Activated CD4-positive, alpha-beta T cell treated with anti-CD3 and anti-CD28 coated beads, Interleukin-2, amount 50 U/mL, for 1 hour (primary cell): Measurements from ENCODE around the gene CFAP68.
"Not testable (repeated sequence)": the region's sequence is repeated elsewhere in the genome, so short reads cannot be mapped to it uniquely, and the experiment has no call there.

Source experiments
- DNase-seq: peaks from one replicate; pipeline ENCODE4 v3.0.0-alpha.2; 2020

The CFAP68 gene

DNA sequence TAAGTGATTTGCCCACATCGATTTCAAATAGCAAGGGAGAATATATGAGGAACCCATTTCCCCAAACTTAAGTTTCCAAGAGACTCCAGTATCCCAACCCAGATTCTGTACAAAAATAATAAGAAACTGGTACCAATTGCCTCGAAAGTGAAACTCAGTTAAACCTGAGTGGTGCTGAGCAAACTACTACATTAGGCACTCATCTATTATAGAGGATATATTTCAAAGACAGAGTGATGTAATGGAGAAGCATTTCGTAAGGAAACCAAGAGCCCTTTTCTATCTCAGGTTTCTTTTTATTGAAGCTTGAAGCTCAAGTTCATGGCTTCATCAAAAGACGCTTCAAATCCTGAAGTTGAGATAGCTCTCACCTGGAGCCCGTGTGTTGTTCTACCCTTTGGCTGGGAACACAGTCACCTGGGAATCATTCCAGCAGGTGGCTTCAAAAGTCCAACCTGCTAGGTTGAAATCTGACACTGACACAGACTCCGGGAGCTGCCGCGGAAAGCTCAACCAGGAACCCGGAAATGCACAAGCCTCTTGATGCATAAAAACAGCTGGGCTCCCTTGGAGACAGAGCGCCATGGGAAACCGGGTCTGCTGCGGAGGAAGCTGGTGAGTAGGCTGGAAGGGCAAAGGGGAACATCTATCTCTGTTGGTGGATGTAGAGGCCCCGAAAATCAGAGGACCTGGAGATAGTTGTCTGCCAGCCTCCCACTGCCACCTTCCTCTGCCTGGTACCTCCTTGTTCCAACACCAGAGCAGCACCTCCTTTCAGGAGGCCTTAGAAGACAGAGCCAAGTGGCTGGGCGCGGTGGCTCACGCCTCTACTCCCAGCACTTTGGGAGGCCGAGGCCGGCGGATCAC, 39.3 kb downstream of the CFAP68 start, which contains the start of gene C11orf52:
TSS of gene C11orf52 (plus strand) at position 524 of the 867 bp plus-strand sequence. CDS start at position 584, 60 bp downstream.
- DNase-seq: no peak

DNA sequence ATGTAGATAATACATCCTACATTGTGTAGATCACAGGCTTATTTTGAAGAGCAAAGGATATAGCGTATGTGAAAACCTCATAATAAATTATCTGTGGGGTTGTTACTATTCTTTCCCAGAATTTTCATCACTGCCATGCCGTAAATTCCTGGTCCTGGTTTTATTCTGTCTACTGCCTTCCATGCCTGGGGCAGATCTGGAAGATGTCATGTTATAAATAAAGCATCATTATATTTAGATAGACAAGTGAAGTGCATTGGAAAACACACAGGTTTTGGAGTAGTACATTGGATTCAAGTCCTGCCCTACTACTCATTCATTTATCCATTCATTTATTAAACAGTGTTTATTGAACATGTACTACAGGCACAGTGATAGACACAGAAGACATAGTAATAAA, 41.6 kb downstream of the CFAP68 start:
- no peak for DNase-seq

GRCh38 chr11:111921541-111922230, 42.3 kb downstream of the CFAP68 start:
- DNase-seq: no peak

GRCh38 chr11:111922803-111923202, 43.5 kb downstream of the CFAP68 start:
- no peak for DNase-seq

DNA sequence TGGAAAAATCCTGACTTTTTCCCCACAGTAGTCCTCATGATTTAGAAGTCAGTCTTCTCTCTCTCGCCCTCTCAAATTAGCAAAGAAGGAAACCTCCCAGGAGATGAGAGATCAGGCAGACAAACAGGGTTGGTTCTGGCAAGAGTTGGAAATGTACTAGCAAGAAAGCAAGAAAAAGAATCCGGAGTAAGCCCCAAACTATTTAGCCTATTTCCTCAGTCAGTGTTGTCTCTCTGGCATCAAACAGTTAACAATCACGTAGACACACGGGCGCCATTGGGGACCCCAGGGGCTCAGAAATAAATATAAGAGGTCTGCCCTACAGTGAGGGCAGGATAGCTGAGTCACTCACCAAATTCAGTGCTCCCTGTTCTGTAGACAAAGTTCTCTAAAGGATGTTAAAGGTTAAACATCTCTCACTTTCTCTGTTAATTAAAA, 44.0 kb downstream of the CFAP68 start:
- DNase-seq: no peak

DNA sequence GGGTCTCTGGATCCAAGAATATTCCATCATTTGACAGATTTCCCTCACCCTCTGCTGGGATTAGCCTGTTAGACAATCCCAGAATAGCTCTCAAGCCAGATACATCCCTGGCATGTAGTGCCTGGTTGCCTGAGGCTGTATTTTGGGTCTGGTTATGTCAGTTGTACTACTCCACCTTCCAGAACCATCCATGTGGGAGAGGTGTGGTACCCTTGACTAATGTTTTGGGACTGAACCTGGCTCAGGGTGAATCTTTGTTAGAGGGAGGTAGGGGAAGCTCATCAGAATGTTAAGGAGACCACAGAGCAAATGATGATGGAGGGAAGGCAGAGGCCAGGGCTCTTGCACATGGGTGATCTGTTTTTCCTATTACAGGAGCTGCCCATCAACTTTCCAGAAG, 44.6 kb downstream of the CFAP68 start:
- no peak for DNase-seq

GRCh38 chr11:111925953-111926352, 46.6 kb downstream of the CFAP68 start:
- DNase-seq: no peak

GRCh38 chr11:111926505-111927391, 47.4 kb downstream of the CFAP68 start:
- DNase-seq: peak; percentile 92

GRCh38 chr11:111930472-111930871, 51.1 kb downstream of the CFAP68 start:
- DNase-seq: no peak

DNA sequence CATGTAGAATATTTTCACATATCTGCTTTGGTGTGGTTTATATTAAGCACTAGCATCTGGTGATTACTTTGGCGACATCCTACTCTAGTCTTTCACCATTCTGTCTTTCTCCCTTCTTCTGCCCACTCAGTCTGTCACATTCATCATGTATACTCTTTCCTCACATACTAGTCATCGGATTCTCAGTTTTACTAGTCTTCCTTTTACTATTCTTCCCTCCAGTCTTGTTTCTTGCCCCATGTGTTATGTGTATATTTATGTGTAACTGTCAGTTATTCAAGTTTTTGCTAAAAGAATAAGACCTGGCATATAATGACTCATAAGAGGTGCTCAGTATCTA, 53.2 kb downstream of the CFAP68 start:
- no peak for DNase-seq

DNA sequence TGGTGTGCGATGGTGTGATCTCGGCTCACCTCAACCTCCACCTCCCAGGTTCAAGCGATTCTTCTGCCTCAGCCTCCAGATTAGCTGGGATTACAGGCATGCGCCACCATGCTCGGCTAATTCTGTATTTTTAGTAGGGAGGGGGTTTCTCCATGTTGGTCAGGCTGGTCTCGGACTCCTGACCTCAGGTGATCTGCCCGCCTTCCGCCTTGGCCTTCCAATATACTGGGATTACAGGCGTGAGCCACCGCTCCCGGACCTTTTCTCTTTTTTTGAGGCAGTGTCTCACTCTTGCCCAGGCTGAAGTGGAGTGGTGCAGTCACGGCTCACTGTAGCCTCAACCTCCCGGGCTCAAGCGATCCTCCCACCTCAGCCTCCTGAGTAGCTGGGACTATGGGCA, 53.8 kb downstream of the CFAP68 start:
- not testable (repeated sequence) for DNase-seq

DNA sequence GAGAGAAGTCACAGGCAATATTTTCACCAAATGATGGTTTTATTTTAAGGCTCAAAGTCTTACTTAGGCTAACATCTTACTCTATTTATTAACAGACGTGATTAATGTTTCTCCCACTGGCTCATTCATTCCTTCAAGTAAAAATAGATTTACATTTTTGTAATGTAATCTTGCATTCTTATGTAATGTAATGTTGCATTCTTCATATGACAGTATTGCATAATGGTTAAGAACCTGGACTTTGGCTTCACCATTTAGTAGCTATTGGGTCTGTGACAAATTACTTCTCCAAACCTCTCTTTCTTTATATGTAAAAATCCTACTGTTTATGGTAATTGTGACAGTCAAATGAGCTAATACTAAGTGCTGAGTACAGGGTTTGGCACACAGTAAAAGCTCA, 54.5 kb downstream of the CFAP68 start:
- no peak for DNase-seq

DNA sequence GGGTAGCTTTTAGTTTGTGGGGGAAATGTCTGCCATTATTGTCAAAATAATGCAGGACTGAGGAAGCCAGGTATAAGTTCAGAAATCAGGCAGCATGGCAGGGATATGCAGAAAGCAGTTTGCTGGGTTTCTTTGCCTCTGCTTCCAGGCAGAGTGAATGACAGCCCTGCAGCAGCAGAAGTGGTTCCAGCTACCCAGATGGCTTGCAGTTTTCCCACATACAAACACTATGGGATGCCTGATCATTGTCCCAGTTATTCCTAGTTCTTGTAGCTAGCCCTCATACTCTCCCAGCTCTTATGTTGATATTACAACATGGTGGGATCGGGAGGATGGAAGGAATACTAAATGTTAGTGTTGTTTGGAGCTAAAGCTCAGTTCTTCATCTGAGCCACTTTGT, 55.0 kb downstream of the CFAP68 start:
- DNase-seq: no peak
